ENCODE results near the gene TCF23. TPM values are rescaled to one million over a fixed set of nuclear protein-coding genes. Genes with fewer than 3 reads are reported as not detected.

TCF23 gene
- total and polyA plus RNA-seq, 8 donors: 0.06 to 0.50 (median 0.08) TPM

DNA sequence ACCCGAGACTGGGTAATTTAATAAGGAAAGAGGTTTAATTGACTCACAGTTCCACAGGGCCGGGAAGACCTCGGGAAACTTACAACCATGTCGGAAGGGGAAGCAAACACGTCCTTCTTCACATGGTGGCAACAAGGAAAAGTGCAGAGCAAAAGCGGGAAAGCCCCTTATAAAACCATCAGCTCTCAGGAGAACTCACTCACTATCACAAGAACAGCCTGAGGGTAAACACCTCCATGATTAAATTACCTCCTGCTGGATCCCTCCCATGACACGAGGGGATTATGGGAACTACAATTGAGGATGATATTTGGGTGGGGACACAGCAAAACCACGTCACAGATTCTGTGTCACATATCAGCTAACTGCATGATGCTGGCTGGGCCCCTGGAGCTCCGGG lies 11.4 kb downstream of the TCF23 start:
- H3K36me3 ChIP-seq: no peaks in the 10 kb centered on the region
- no peaks in the 10 kb centered on the region for H3K4me1 ChIP-seq
- no peak overlapping the region for H3K4me3 ChIP-seq
- no peaks in the 10 kb centered on the region for H3K27me3 ChIP-seq
- intact Hi-C loops (cut with DNase I): no loop called here
- DNase-seq (no peak), ATAC-seq (no peak)
- no peak overlapping the region for H3K27ac ChIP-seq
- TF ChIP-seq, protein P1, sequence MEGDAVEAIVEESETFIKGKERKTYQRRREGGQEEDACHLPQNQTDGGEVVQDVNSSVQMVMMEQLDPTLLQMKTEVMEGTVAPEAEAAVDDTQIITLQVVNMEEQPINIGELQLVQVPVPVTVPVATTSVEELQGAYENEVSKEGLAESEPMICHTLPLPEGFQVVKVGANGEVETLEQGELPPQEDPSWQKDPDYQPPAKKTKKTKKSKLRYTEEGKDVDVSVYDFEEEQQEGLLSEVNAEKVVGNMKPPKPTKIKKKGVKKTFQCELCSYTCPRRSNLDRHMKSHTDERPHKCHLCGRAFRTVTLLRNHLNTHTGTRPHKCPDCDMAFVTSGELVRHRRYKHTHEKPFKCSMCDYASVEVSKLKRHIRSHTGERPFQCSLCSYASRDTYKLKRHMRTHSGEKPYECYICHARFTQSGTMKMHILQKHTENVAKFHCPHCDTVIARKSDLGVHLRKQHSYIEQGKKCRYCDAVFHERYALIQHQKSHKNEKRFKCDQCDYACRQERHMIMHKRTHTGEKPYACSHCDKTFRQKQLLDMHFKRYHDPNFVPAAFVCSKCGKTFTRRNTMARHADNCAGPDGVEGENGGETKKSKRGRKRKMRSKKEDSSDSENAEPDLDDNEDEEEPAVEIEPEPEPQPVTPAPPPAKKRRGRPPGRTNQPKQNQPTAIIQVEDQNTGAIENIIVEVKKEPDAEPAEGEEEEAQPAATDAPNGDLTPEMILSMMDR (IDR thresholded peaks at IDR 0.05): no peak
- H3K9me3 ChIP-seq: no peaks in the 10 kb centered on the region

DNA sequence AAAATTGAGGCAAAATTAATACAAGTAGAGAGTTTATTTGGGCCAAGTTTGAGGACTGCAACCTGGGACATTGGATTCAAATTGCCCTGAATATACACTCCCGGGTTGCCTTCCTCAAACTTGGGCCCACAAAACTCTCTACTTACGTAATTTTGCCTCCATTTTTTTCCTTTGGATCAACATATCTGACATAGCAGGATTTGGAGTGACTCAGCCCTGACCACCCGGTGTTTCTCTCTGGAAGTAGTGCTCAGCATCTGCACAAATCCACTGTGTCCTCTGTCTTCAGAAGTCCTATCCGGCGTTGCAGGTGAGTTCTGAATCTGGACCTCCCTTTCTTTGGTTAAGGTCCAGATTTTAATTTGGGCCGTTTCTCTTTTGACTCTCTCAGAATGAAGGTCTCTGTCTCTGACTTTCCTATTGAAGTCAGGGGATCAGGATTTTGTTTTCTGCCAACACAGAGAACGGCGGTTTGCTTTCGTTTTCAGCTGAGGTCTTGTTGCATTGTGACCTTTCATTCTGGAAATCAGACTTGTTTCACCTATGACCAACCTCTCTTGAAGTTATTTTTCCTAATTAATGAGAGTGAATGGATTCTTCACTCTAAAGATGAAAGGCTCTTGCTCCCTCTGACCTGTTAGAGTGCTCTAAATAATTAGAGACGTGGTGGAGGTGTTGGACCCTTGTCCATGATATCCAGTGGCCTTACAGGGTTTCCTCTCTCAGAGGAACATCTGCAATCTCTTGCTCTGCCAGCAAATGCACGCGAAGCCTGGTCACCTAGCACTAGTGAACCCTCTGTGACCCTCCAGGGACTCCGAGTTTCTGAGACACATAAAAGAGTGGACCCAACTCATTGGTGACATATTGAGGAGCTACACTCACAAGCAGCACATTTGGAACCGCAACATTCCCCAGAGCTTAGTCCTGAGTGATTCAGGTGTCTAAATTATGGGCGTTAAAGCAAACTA lies 13.6 kb downstream of the TCF23 start:
- H3K27ac ChIP-seq: no peak overlapping the region
- H3K4me3 ChIP-seq: no peak overlapping the region
- TF ChIP-seq, protein P1 (IDR thresholded peaks at IDR 0.05): no peak
- no peaks in the 10 kb centered on the region for H3K9me3 ChIP-seq
- H3K4me1 ChIP-seq: no peaks in the 10 kb centered on the region
- intact Hi-C loops (cut with DNase I): no loop called here
- H3K27me3 ChIP-seq: no peaks in the 10 kb centered on the region
- ATAC-seq (no peak), DNase-seq (no peak)
- no peaks in the 10 kb centered on the region for H3K36me3 ChIP-seq

DNA sequence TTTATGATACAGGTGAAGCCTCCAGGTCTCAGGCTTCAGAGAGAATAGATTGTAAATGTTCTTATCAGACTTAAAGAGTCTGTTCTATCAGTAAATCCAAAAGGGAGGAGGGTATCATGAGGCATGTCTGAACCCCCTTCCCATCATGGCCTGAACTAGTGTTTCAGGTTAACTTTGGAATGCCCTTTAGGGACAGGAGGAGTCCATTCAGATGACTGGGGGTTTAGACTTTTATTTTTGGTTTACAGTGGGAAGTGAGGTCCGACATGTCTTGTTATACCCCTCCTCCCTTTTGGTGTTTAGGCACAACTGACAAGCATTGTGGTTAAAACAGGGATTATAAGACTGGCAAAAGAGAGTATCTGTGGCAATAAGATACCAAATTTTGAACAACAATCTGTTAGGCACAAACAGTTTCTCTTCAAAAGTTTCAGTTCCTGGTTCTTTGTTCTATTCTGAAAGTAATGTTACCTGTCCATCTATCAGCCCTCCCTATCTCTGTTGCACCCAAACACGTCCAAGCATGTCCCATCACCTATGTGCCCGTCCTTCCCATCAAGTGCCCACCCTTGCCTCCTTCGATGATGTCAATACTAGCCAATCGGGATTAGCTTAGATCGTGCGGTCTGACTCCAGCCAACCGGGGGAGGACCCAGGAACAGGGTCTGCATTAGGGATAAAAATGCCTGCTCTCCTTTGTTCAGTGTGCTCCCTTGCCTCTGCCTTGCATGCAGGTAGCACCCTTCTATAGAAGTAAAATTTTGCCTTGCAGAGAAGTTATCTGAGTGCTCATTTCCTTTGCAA lies 16.4 kb downstream of the TCF23 start:
- TF ChIP-seq, protein P1 (IDR thresholded peaks at IDR 0.05): no peak
- Histone ChIP-seq H3K27me3 (peaks cover 0 to 8% of the 10 kb centered on the region in 2 donors), H3K4me3 (no peak overlapping the region), H3K36me3 (no peaks in the 10 kb centered on the region), H3K4me1 (peaks cover 0 to 8% of the 10 kb centered on the region in 2 donors), H3K27ac (no peak overlapping the region), H3K9me3 (no peaks in the 10 kb centered on the region)
- intact Hi-C loops (cut with DNase I): no loop called here
- ATAC-seq: no peak
- DNase-seq: no peak

DNA sequence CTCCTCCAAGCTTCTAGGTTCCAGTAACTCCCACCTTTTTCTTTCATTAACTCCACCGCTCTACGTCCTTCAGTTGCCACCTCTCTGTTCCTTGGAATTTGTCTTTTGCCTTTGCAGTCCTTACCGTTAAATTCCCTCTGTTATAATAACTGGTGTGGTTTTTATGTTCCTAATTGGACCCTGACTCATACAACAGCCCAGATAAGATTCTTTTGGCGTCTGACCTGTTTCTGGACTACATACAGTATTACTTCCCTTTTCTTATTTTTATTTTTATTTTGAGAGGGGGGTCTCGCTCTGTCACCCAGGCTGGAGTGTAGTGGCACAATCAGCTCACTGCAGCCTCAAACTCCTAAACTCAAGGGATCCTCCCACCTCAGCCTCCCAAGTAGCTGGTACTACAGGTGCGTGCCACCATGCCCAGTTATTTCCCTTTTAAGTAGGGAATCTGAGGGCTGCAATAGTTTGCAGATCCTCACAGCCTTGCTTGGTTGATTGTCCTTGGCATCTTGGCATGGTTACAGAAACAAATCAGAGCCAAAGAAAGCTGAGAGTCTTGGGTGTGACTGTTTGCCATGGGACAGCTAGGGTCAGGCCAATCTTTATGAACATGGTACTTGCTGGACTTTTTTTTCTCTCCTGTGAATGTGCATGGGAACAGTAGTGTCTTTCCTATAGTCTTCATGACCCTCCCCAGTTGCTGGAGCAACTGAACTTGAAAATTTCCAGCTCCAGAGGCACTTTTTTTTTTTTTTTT lies 22.0 kb downstream of the TCF23 start:
- Histone ChIP-seq H3K4me3 (no peak overlapping the region), H3K9me3 (no peaks in the 10 kb centered on the region), H3K4me1 (peaks cover 0 to 16% of the 10 kb centered on the region in 2 donors), H3K27ac (no peak overlapping the region), H3K27me3 (peaks cover 0 to 26% of the 10 kb centered on the region in 2 donors), H3K36me3 (no peaks in the 10 kb centered on the region)
- DNase-seq (no peak), ATAC-seq (no peak)
- intact Hi-C loops (cut with DNase I): no loop called here
- TF ChIP-seq, protein P1 (IDR thresholded peaks at IDR 0.05): no peak

Measured in left lung (tissue), 10 donors.